Measurements from ENCODE around the gene SALL4.

The SALL4 gene

DNA sequence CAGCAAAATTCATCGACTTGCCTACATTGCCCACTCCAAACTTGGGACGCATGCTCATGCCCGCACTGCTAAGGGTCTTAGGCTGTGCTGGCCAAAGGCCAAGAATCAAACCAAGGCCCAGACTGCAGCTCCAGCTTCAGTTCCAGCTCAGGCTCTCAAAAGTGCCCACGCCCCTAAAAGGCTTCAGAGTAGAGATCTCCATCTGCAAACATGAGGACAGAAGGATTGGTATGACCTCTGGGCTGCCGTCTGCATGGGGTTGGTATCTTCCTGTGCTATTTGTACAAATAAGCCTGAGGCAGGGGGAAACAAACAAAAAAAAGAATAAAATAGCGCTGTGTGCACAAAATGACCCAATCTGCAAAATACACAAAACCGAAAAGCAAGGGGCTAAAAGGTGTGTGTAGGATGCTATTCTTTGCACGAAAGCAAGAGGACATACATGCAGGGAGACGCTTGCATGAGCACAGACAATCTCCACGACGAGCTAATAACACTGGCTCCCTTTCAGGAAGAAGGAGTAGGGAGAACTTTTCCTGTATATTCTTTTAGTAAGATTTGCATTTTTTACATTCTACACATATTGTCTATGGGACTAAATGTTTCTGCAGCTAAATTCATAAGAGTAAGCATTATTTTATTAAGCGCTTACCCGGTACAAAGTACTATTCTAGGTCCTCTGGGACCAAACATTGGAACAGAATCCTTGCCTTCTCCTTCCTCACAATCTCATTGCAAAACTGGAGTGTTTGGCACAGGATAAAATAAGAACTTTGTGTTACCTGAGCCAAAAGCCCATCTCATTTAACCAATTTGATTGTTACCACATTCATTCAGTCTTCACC is 67.2 kb downstream of the SALL4 start:
- no peak for DNase-seq

DNA sequence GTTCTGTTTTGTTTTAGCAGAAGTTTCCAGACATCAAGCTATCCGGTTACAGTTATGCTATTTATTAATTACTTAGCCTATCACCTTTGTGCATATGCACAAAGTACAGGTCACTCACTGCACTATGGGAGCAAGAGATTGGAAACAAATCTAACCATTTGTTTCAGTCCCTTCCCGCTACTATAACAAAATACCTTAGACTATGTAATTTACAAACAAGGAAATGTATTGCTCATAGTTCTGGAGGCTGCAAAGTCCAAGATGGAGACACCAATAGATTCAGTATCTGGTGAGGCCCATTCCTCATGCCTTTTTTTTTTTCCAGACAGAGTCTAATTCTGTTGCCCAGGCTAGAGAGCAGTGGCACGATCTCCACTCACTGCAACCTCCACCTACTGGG is 69.3 kb downstream of the SALL4 start:
- DNase-seq, result no peak
